HG02571 (cell line): Measurements from ENCODE around the gene RAB5B.
"Not testable (repeated sequence)": the region's sequence is repeated elsewhere in the genome, so short reads cannot be mapped to it uniquely, and the experiment has no call there.

Experiments used
- ATAC-seq: cut with Tn5 transposase; IDR thresholded peaks from one replicate; pipeline ENCODE4 v1.9.1; 2021; ENCODE audit warnings: mild to moderate bottlenecking, moderate library complexity; ENCODE audit not compliant: unreplicated experiment

Gene RAB5B

DNA sequence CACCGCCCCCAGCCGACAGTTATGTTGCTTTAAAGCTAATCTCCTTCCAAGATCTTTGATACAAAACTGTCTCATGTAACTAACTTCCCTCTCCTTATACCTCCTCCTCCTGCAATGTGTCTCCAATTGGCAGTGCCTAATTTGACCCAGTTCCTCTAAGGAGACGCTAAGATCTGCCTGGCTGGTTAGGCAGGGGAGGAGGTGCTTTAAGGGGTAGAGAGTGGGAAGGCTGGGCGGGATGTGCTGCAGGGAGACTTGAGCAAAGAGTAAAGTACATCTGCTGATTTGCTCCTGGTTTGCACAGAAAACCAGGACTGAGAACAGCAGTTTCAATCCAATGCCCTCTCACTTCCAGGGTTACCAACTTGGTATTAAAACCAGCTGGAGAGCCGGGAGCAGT lies 39.6 kb downstream of the RAB5B start:
- no peak for ATAC-seq

DNA sequence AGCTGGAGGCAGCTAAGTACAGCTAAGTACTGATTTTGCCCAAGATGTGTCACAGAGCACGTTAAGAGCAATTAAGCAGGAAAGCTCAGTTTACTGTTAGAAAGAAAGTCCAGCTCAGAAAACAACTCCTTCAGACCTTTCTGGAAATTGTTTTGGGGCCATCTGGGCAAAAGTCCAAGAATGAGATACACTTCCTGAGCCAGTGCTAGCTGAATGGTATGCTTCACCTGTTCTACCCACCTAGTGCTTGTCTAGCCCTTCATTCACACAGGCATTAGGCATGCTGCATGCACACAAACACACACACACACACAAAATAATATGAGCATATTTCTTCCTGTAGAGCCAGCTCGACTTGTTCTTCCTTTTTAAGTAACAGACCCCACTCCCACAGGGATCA lies 40.3 kb downstream of the RAB5B start:
- no peak for ATAC-seq

GRCh38 chr12:56017181-56017580 lies 43.3 kb downstream of the RAB5B start:
- no peak for ATAC-seq

DNA sequence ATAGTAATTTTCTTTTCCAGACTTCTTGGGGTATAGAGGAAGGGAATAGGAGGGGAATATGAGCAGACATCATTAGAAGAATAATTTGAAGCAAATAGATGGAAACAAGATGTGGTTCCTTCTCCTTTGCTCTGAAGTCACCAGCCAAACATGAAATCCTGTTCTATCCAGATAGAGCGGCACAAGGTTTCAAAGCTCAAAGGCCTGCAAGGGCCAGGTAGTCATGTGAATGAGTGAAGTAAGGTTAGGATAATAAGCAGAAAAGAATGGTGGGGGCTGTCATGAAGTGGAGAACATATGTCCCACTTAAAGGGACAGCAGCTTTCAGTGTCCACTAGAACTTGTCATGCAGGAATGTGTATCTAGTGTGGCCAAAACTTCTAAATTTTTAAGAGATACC lies 44.5 kb downstream of the RAB5B start:
- no peak for ATAC-seq

GRCh38 chr12:56020423-56021184 lies 46.7 kb downstream of the RAB5B start, which contains the start of gene IKZF4:
IKZF4 (plus strand) TSS chr12:56021043; CDS start chr12:56021494, 451 bp downstream.
- no peak for ATAC-seq

DNA sequence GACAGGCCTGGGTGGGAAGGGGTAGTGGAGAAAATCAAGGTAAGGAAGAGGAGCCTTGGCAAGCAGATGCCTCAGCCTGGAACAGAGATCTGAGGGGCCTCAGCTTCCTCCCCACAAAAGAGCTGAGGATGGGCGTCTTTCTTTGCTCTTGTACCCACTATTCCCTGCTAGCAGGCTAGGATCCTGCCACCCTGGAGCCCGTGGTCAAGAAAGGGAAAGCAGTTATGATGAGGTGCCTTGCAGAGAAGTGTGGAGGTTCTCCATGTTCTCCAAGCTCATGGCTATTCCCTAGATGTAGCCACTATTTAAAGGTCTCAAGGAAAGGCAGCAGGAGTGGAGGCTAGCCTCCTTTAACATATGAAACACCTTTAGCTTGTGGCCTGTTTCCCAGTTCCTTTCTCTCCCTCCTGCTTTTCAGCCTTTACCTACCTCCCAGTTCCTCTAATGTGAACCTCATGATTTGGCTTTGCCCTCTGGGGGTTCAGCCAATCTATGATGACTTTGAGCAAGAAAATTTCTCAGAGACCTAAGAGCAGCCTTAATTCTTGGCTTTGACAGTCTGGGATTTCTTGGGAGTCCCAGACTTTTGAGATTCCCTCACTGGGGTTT lies 48.1 kb downstream of the RAB5B start:
- no peak for ATAC-seq

GRCh38 chr12:56028511-56029165 lies 54.8 kb downstream of the RAB5B start:
- no peak for ATAC-seq

GRCh38 chr12:56029166-56029519 lies 55.3 kb downstream of the RAB5B start:
- no peak for ATAC-seq

DNA sequence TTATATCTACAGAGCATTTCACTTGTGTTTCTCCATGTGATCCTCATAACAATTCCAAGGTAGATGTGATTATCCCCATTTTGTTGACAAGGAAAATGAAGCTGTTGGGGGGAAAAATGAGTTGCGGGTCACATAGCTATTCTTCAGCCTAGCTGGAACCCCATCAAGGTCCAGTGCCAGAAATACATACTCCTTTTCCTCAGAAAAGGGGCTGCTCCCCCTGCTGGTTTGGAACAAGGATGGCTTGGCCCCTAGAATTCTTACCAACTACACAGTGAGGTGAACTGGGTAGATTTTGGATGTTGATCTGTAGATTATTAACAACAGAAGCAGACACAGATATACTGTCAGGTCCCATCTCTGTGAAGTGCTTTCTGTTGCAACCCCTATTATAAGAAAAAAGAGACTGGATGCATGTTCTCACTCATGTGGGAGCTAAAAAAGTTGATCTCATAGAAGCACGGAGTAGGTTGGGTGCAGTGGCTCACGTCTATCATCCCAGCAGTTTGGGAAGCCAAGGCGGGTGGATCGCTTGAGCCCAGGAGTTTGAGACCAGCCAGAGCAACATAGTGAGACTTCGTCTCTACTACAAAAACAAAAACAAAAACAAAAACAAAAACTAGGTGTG lies 55.9 kb downstream of the RAB5B start:
- no peak for ATAC-seq

DNA sequence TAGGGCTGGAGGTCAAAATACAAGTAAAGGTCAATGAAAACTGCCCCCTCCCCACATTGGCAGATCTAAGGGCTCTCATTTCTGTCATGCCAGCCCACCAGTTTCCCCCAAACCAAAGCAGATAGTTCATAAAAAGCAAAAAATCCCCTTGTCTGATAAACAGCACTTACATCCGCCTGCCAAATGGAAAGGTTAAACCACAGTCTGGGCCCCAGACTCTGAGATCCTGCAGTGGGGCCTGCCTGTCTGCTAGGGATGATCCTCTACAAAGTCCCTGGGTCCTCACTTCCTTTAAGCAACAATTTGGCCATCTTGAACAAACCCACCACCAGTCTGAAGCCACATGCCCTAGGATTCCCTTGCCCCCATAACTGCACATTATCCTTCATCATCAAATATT lies 58.1 kb downstream of the RAB5B start:
- no peak for ATAC-seq

- ATAC-seq, result no peak
These were observed 60.9 kb downstream of the RAB5B start for GRCh38 chr12:56034586-56035332.

- no peak for ATAC-seq
These were observed 63.3 kb downstream of the RAB5B start for GRCh38 chr12:56037161-56037560.

GRCh38 chr12:56038022-56038655 lies 64.3 kb downstream of the RAB5B start:
- no peak for ATAC-seq

- ATAC-seq, result no peak
These were observed 66.3 kb downstream of the RAB5B start for GRCh38 chr12:56040151-56040550.

DNA sequence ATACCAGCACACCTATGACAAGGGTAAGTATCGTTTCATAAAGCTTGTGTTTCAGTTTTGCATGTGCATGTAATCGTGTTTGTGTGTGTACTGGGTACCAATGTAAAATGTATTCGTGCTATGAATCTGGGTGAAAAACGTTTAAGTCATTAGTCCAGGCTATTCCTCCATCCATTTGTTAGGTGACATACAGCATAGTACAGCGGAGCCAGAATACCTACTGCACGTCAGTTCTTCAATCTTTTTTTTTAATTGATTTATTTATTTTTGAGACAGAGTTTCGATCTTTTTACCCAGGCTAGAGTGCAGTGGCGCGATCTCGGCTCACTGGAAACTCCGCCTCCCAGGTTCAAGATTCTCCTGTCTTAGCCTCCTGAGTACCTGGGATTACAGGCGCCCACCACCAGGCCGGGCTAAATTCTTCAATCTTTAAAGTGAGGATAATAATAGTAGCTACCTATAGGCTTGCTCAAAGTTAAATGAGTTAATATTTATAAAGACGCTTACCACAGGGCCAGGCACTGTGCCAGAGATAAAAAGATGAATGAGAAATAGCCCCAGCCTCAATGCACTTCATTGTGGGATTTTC lies 67.2 kb downstream of the RAB5B start:
- no peak for ATAC-seq

DNA sequence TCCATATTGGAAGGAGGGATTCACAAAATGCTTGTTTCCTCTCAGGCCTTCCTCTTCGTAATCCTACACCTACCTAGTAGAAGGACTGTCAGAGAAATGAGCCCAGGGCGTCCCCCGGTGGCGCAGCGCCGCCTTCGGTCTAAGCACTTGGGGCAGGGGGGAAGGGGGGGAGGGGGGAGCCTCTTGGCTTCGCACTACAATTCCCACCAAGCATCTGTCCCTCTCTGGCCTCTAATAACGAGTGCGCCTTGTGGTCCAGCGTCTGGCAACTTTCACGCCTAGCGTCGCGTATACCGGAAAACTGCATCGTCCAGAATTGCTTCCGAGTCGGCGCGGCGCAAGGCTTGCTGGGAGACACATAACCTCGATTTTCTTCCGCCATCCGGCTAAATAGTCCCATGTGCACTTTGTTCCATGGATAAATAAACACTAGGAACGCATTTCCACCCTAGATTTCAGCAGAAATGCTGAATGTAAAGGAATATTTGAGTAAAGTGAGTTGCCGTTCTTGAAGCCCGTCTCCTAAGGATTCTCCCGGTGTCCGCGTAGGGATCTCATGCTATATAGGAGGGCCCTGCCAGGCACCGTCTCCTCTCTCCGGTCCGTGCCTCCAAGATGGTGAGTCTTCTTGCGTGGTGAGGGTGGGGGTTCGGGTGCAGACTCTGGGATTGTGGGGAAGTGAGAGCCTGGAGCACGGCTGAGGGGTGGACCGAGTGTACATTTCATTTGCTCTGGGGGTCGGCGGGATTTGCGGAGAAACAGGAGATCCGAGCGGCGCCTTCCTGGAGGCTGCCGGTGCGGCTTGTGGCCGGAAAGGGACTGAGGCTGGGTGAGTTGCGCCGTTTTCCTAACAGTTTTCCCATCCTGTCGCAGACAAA lies 67.9 kb downstream of the RAB5B start, which contains the start of gene RPS26:
TSS of gene RPS26 (plus strand) at position 367 of the 878 bp plus-strand sequence. CDS start at position 616, 249 bp downstream.
- ATAC-seq, result peak; percentile 88

DNA sequence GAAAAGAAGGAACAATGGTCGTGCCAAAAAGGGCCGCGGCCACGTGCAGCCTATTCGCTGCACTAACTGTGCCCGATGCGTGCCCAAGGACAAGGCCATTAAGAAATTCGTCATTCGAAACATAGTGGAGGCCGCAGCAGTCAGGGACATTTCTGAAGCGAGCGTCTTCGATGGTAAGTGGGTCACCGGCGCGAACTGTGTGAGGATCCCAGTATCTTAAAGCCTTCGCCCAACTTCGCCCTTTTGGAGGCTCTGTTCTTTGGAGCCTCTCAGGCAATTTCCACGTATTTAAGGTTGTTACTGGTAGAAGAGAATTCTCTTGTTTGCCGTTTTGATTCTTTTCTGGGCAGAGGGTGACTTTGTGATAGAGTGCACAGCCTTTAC lies 68.5 kb downstream of the RAB5B start:
- ATAC-seq, result not testable (repeated sequence)

DNA sequence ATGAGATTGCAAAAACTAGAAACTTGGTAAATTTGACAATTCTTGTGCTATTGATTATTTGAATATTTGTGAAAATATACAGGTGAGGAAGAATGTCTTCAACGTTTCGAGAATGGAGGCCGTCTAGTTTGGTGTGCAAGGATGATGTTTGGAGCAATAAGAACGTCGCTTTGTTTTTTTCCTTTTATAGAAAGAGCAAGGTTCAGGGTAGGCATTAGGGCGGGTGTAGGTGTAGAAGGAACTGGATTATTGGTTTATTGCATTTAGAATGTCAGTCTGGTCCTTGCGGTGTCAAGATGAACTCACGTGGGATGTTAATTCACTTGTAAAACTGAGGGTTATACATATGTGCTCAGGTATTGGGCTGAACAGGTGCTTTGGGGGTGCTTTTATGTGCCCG lies 69.0 kb downstream of the RAB5B start:
- ATAC-seq, result no peak
